DOHH2 (cell line): ENCODE data around the gene RNF19B.

Experiments used
- H3F3A ChIP-seq: fragments of 200-600 bp; sonication (generic), shearing (Covaris generic); 2 replicates; pipeline ENCODE4 v1.6.0; 2016; ENCODE audit warnings: antibody characterized with exemption, mild to moderate bottlenecking; ENCODE audit not compliant: control insufficient read depth, insufficient read depth
- H3K27ac ChIP-seq: fragments of 200-600 bp; sonication (generic); 2 replicates; pipeline ENCODE4 v1.5.1; 2014; ENCODE audit warnings: low read depth, mild to moderate bottlenecking, low read length, moderate library complexity
- H3K27me3 ChIP-seq: fragments of 200-600 bp; sonication (generic); 2 replicates; pipeline ENCODE4 v1.6.1; 2014; ENCODE audit warnings: mild to moderate bottlenecking, low read length, mixed read lengths; ENCODE audit not compliant: control insufficient read depth
- H3K36me3 ChIP-seq: fragments of 200-600 bp; sonication (generic); 2 replicates; pipeline ENCODE4 v1.6.1; 2014; ENCODE audit warnings: mild to moderate bottlenecking, low read length, moderate library complexity, mixed read lengths; ENCODE audit not compliant: control insufficient read depth
- H3K4me1 ChIP-seq: fragments of 200-600 bp; sonication (generic); 2 replicates; pipeline ENCODE4 v1.6.1; 2014; ENCODE audit warnings: mild to moderate bottlenecking, low read length, mixed read lengths; ENCODE audit not compliant: control insufficient read depth
- H3K4me2 ChIP-seq: fragments of 200-600 bp; sonication (generic); 2 replicates; pipeline ENCODE4 v1.6.0; 2014; ENCODE audit warnings: mild to moderate bottlenecking, low read length, moderate library complexity
- H3K4me3 ChIP-seq: fragments of 200-600 bp; sonication (generic); 2 replicates; pipeline ENCODE4 v1.5.1; 2014; ENCODE audit warnings: mild to moderate bottlenecking, low read length, mixed read lengths
- H3K79me2 ChIP-seq: fragments of 200-600 bp; sonication (generic); 2 replicates; pipeline ENCODE4 v1.6.1; 2014; ENCODE audit warnings: mild to moderate bottlenecking, low read length, mixed read lengths; ENCODE audit not compliant: control insufficient read depth
- H3K9me2 ChIP-seq: fragments of 200-600 bp; sonication (generic); replicated peaks from 2 replicates; pipeline ENCODE4 v1.6.1; 2014; ENCODE audit warnings: mild to moderate bottlenecking, low read length, mixed read lengths; ENCODE audit not compliant: control insufficient read depth
- H3K9me3 ChIP-seq: fragments of 200-600 bp; sonication (generic); 2 replicates; pipeline ENCODE4 v1.6.1; 2014; ENCODE audit warnings: antibody characterized with exemption, low read length, mixed read lengths; ENCODE audit not compliant: control insufficient read depth, insufficient read depth
- H4K20me1 ChIP-seq: fragments of 200-600 bp; sonication (generic); 2 replicates; pipeline ENCODE4 v1.6.0; 2014; ENCODE audit warnings: low read depth, mild to moderate bottlenecking, antibody characterized with exemption, low read length, moderate library complexity; ENCODE audit not compliant: control insufficient read depth, insufficient read depth
- EZH2phosphoT487 ChIP-seq: fragments of 200-600 bp; sonication (generic); IDR thresholded peaks from 2 replicates; pipeline ENCODE4 v1.6.1; 2017; ENCODE audit warnings: borderline replicate concordance, mild to moderate bottlenecking, antibody characterized with exemption, low read length, moderate library complexity, mixed read lengths
- TF ChIP-seq, protein P1 (sequence below): fragments of 200-600 bp; sonication (generic); IDR thresholded peaks from one replicate; pipeline ENCODE4 v1.5.1; 2014; ENCODE audit warnings: antibody characterized with exemption, mild to moderate bottlenecking, low read depth, low read length; ENCODE audit not compliant: poor library complexity, severe bottlenecking

RNF19B gene

DNA sequence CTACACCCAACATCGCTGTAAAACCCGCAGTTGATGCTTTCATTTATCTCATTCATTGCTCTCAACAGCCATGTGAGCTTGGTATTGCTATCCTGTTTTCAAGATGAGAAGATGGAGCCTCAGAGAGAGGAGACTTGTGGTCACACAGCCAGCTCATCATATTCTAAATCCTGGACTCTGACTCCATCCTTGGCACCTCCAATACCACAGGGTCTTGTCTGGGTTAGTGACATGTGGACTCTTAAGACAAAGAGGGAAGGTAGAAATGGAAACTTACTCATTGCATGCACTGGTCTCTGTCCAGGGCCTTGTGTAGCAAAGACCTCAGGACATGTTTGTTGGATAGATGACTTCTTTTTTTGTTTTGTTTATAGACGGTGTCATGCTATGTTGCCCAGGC is 7.0 kb upstream of the RNF19B start:
- no peak overlapping the region for H3K4me3 ChIP-seq
- TF ChIP-seq, protein P1, sequence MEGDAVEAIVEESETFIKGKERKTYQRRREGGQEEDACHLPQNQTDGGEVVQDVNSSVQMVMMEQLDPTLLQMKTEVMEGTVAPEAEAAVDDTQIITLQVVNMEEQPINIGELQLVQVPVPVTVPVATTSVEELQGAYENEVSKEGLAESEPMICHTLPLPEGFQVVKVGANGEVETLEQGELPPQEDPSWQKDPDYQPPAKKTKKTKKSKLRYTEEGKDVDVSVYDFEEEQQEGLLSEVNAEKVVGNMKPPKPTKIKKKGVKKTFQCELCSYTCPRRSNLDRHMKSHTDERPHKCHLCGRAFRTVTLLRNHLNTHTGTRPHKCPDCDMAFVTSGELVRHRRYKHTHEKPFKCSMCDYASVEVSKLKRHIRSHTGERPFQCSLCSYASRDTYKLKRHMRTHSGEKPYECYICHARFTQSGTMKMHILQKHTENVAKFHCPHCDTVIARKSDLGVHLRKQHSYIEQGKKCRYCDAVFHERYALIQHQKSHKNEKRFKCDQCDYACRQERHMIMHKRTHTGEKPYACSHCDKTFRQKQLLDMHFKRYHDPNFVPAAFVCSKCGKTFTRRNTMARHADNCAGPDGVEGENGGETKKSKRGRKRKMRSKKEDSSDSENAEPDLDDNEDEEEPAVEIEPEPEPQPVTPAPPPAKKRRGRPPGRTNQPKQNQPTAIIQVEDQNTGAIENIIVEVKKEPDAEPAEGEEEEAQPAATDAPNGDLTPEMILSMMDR = no peak
- no peak for TF ChIP-seq EZH2phosphoT487
- no peak overlapping the region for H3K4me2 ChIP-seq
- H3K9me2 ChIP-seq = no peaks in the 10 kb centered on the region
- H4K20me1 ChIP-seq = no peaks in the 10 kb centered on the region
- no peak overlapping the region for H3K27ac ChIP-seq
- H3K4me1 ChIP-seq = no peaks in the 10 kb centered on the region
- H3K36me3 ChIP-seq = no peaks in the 10 kb centered on the region
- H3K9me3 ChIP-seq = no peaks in the 10 kb centered on the region
- H3K79me2 ChIP-seq = no peaks in the 10 kb centered on the region
- H3F3A ChIP-seq = no peaks in the 10 kb centered on the region
- peaks cover 13% of the 10 kb centered on the region for H3K27me3 ChIP-seq

DNA sequence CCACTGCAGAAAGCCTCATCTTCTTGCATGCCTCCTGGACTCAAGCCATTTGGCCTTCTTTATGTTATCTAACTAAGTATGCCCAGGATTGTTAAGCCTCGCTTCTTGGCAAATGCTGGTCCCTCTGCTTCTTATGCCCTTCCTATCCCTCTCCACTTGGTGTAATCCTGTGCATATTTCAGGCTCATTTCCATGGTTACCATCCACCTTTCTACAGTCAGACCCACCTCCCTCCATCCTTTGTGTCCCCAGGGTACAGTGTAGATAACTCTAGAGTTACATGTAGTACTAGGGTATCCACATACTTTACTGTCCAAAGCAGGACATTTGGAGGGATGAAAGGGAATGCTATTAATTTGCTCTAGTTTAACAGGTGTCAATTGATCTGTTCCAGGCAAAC is 6.5 kb upstream of the RNF19B start:
- Histone ChIP-seq H3K4me1 (no peaks in the 10 kb centered on the region), H3K27ac (no peak overlapping the region), H3K79me2 (no peaks in the 10 kb centered on the region), H4K20me1 (no peaks in the 10 kb centered on the region), H3F3A (no peaks in the 10 kb centered on the region), H3K4me2 (no peak overlapping the region), H3K36me3 (no peaks in the 10 kb centered on the region), H3K4me3 (no peak overlapping the region), H3K9me3 (no peaks in the 10 kb centered on the region), H3K27me3 (peaks cover 13% of the 10 kb centered on the region), H3K9me2 (no peaks in the 10 kb centered on the region)
- no peak for TF ChIP-seq EZH2phosphoT487
- TF ChIP-seq, protein P1 = no peak

DNA sequence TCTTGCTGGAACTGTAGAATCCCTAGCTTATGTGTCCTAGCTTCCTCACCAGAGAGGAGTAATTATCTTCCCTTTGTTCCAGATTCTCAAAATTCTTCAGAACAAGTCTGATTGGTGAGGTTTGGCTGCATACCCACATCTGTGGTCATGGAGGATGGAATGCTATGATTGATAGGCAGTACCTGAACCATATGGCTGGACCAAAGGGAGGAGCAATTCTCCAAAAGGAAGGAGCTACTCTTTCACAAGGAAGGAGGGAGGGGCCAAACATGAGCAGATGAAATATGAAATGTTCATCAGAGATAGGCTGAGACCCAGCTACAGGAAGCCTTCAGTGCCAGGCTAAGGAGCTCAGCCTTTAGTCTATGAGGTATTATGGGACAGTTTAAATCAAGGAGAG is 5.0 kb upstream of the RNF19B start:
- Histone ChIP-seq H3F3A (no peaks in the 10 kb centered on the region), H3K36me3 (no peaks in the 10 kb centered on the region), H4K20me1 (no peaks in the 10 kb centered on the region), H3K9me3 (no peaks in the 10 kb centered on the region), H3K4me3 (no peak overlapping the region), H3K79me2 (no peaks in the 10 kb centered on the region), H3K4me1 (peaks cover 6% of the 10 kb centered on the region), H3K4me2 (no peak overlapping the region), H3K27me3 (peaks cover 13% of the 10 kb centered on the region), H3K27ac (no peak overlapping the region), H3K9me2 (no peaks in the 10 kb centered on the region)
- TF ChIP-seq, protein P1 = no peak
- no peak for TF ChIP-seq EZH2phosphoT487
